ENCODE data around the gene ADAMTS19. TPM values are rescaled to one million over a fixed set of nuclear protein-coding genes. Genes with fewer than 3 reads are reported as not detected.

ADAMTS19 gene
- total RNA-seq, 1 experiment from 2014 or later, result 20.3 TPM

- H2BK5ac ChIP-seq (ENCODE audit: insufficient read length, low read length), result no peak overlapping the region
- no peak overlapping the region for H3K4me3 Mint-ChIP-seq
Observed at GRCh38 chr5:129496421-129496820, 36.3 kb downstream of the ADAMTS19 start.

More at GRCh38 chr5:129496421-129496820, 36.3 kb downstream of the ADAMTS19 start:
- H4K91ac ChIP-seq (ENCODE audit: insufficient read length, low read depth, low read length), result no peak overlapping the region
- H3K36me3 Mint-ChIP-seq (ENCODE audit: insufficient read depth in 1 of 3, low read depth in 3 of 3), result no peaks in the 10 kb centered on the region; a peak in 1 of 7 replicates
- no peak for TF ChIP-seq CTCF (conservative IDR thresholded peaks at IDR 0.05)
- 0 out of 4 replicates have a peak, but pooled peaks cover 0 to 2% of the 10 kb centered on the region in 2 experiments for H3K4me1 Mint-ChIP-seq
- H3T11ph ChIP-seq (ENCODE audit: low read length), result no peak overlapping the region
- H4K20me1 ChIP-seq (ENCODE audit: control insufficient read depth, insufficient read depth, insufficient read length), result no peaks in the 10 kb centered on the region
- H3K4me1 ChIP-seq (ENCODE audit: insufficient read depth, low read length), result no peaks in the 10 kb centered on the region
- H4K8ac ChIP-seq (replicated peaks; ENCODE audit: insufficient read length, low read depth, low read length), result no peak overlapping the region
- no peak overlapping the region for H3K56ac ChIP-seq (ENCODE audit: insufficient read length, low read depth, low read length)
- peak overlapping the region in 1 of 3 experiments; percentile 26; a peak in 1 of 7 replicates for H3K27ac Mint-ChIP-seq
- H3K79me1 ChIP-seq (ENCODE audit: insufficient read depth, low read depth, low read length, poor library complexity, severe bottlenecking), result peaks cover 2% of the 10 kb centered on the region
- no peaks in the 10 kb centered on the region for H3K9me3 ChIP-seq (ENCODE audit: control insufficient read depth, low read depth, low read length)
- no peak overlapping the region for H2BK12ac ChIP-seq (ENCODE audit: insufficient read length, low read depth, low read length)
- H3K9me3 Mint-ChIP-seq, result no peaks in the 10 kb centered on the region
- no peak overlapping the region for H3K23ac ChIP-seq (ENCODE audit: insufficient read length, low read depth, low read length)
- no peak overlapping the region for H3K9ac ChIP-seq (ENCODE audit: extremely low read depth, insufficient read length, low read length)
- no peak overlapping the region for H4K5ac ChIP-seq (ENCODE audit: insufficient read length, low read depth, low read length)
- no peak overlapping the region for H2BK15ac ChIP-seq (ENCODE audit: low read depth, low read length)
- H2AFZ ChIP-seq (ENCODE audit: low read length), result no peak overlapping the region
- H3K4ac ChIP-seq (ENCODE audit: low read depth, low read length), result no peak overlapping the region
- H3K14ac ChIP-seq (ENCODE audit: insufficient read depth, low read length), result no peak overlapping the region
- H3K27me3 Mint-ChIP-seq (ENCODE audit: low read depth), result no peaks in the 10 kb centered on the region
- no peak overlapping the region for H3K27ac ChIP-seq (ENCODE audit: insufficient read length, low read depth, low read length)
- no peak overlapping the region for H2BK120ac ChIP-seq (ENCODE audit: low read depth, low read length, poor library complexity, severe bottlenecking)
- no peak overlapping the region for H2BK20ac ChIP-seq (ENCODE audit: low read depth, low read length, poor library complexity, severe bottlenecking)
- no peak overlapping the region for H3K4me2 ChIP-seq (ENCODE audit: insufficient read depth, insufficient read length, low read length)
- no peaks in the 10 kb centered on the region for H3K27me3 ChIP-seq (ENCODE audit: insufficient read depth, low read length)
- no peak overlapping the region for H3K18ac ChIP-seq (ENCODE audit: insufficient read length, low read depth, low read length)
- no peak for DNase-seq
- no peaks in the 10 kb centered on the region for H3K23me2 ChIP-seq (ENCODE audit: insufficient read length, low read depth, low read length, poor library complexity, severe bottlenecking)
- no peak overlapping the region for H2AK5ac ChIP-seq (ENCODE audit: insufficient read length, low read length)
- peaks cover 3% of the 10 kb centered on the region; the same call in 1 of the 2 replicates for H3K79me2 ChIP-seq (ENCODE audit: insufficient read depth, low read length)
